NK-92 (cell line): Measurements from ENCODE around the gene OR11G2.
"Not testable (repeated sequence)": the region's sequence is repeated elsewhere in the genome, so short reads cannot be mapped to it uniquely, and the experiment has no call there.

Experiments
- DNase-seq: peaks from one replicate; lab custom pipeline; 2025; ENCODE audit not compliant: unreplicated experiment; lab: John Stamatoyannopoulos, UW

The OR11G2 gene

GRCh38 chr14:20219033-20219432 lies 28.3 kb downstream of the OR11G2 start:
- DNase-seq, result no peak

GRCh38 chr14:20223410-20223809 lies 32.7 kb downstream of the OR11G2 start, which contains the start of gene OR11H6:
TSS of gene OR11H6 (plus strand) at chr14:20223710. CDS start at chr14:20223710, 0 bp downstream.
- DNase-seq, result no peak

DNA sequence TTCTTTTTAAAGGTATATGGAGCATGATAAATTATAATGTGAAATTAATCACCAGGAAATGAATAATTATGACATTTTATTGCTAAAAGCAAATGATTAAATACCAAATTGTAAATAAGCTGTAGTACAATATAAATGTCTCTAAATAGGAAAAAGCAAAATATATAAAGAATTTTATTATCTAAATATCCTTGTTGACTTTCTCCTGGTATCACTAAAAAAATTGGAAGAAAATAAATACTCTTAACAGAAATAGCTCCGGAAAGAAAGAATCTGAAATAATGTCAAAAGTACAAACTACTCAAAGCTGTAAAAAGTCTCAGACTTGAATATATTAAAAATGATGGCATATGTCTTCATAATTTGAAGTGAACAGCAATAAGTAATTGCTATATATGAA lies 38.0 kb downstream of the OR11G2 start, which contains the start of gene OR11H7:
TSS of gene OR11H7 (plus strand) at position 301 of the 400 bp plus-strand sequence.
- no peak for DNase-seq

DNA sequence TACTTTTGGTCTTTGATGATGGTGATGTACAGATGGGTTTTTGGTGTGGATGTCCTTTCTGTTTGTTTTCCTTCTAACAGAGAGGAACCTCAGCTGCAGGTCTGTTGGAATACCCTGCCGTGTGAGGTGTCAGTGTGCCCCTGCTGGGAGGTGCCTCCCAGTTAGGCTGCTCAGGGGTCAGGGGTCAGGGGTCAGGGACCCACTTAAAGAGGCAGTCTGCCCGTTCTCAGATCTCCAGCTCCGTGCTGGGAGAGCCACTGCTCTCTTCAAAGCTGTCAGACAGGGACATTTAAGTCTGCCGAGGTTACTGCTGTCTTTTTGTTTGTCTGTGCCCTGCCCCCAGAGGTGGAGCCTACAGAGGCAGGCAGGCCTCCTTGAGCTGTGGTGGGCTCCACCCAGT lies 44.7 kb downstream of the OR11G2 start:
- not testable (repeated sequence) for DNase-seq

- no peak for DNase-seq
These were observed 57.0 kb downstream of the OR11G2 start for GRCh38 chr14:20247646-20248246.
